Liver (tissue), 9 donors: Measurements from ENCODE around the gene MRC1. TPM values are rescaled to one million over a fixed set of nuclear protein-coding genes. Genes with fewer than 3 reads are reported as not detected.
A peak's percentile ranks its signal among the peaks of the same experiment; 100 is the strongest.

Source experiments
- DNase-seq: peaks from one replicate; pipeline ENCODE4 v3.0.0-alpha.2; 2017; ENCODE audit warnings: low spot score
- H3K27ac ChIP-seq, 2 donors: one replicate each; pipeline ENCODE4 v1.7.0; 2013; ENCODE audit warnings: inconsistent platforms in 2 of 2, low read length in 2 of 2, control low read depth in 1 of 2, low read depth in 1 of 2, mild to moderate bottlenecking in 1 of 2
- H3K27me3 ChIP-seq, 4 donors: one replicate each; pipeline versions ENCODE4 v1.6.1 to v1.7.0; 2013; ENCODE audit warnings: low read length in 3 of 4, inconsistent platforms in 1 of 4, mild to moderate bottlenecking in 1 of 4, moderate library complexity in 1 of 4; ENCODE audit not compliant: control insufficient read depth in 4 of 4, insufficient read depth in 4 of 4
- H3K36me3 ChIP-seq, 4 donors: one replicate each; pipeline versions ENCODE4 v1.6.1 to v1.7.0; 2013; ENCODE audit warnings: low read length in 3 of 4, mild to moderate bottlenecking in 3 of 4, low read depth in 1 of 4, moderate library complexity in 1 of 4; ENCODE audit not compliant: control insufficient read depth in 4 of 4, insufficient read depth in 3 of 4
- H3K4me1 ChIP-seq, 4 donors: one replicate each; pipeline versions ENCODE4 v1.6.1 to v1.7.0; 2013; ENCODE audit warnings: low read length in 3 of 4, mild to moderate bottlenecking in 3 of 4, moderate library complexity in 1 of 4; ENCODE audit not compliant: control insufficient read depth in 4 of 4, insufficient read depth in 4 of 4
- H3K4me3 ChIP-seq, 3 donors: one replicate each; pipeline versions ENCODE4 v1.6.1 to v1.7.0; 2013; ENCODE audit warnings: low read length in 3 of 3, control low read depth in 1 of 3, low read depth in 1 of 3, mild to moderate bottlenecking in 1 of 3
- H3K9ac ChIP-seq, 2 donors: one replicate each; pipeline ENCODE4 v1.7.0; 2013; ENCODE audit warnings: low read length in 2 of 2, mild to moderate bottlenecking in 2 of 2, moderate library complexity in 2 of 2, control low read depth in 1 of 2, low read depth in 1 of 2
- H3K9me3 ChIP-seq, 4 donors: one replicate each; pipeline versions ENCODE4 v1.6.1 to v1.7.0; 2013; ENCODE audit warnings: low read length in 3 of 4; ENCODE audit not compliant: control insufficient read depth in 4 of 4
- EGR1 ChIP-seq, 2 donors: IDR thresholded peaks; 2 replicates each; pipeline ENCODE4 v1.6.1; 2016 to 2018; ENCODE audit warnings: antibody characterized with exemption in 2 of 2, low read depth in 2 of 2
- FOXA1 ChIP-seq: IDR thresholded peaks from 2 replicates; pipeline ENCODE4 v1.6.1; 2016; ENCODE audit warnings: antibody characterized with exemption
- HNF4A ChIP-seq, 2 donors: conservative IDR thresholded peaks; 2 replicates each; pipeline ENCODE4 v1.6.1; 2016; ENCODE audit warnings: antibody characterized with exemption in 2 of 2, mild to moderate bottlenecking in 2 of 2
- HNF4G ChIP-seq: IDR thresholded peaks from 2 replicates; pipeline ENCODE4 v1.6.1; 2016; ENCODE audit warnings: antibody characterized with exemption
- SP1 ChIP-seq: IDR thresholded peaks from 2 replicates; pipeline ENCODE4 v1.6.1; 2018; ENCODE audit warnings: antibody characterized with exemption, mild to moderate bottlenecking
- TAF1 ChIP-seq: conservative IDR thresholded peaks from 2 replicates; pipeline ENCODE4 v1.6.1; 2016; ENCODE audit warnings: antibody characterized with exemption, mild to moderate bottlenecking
- YY1 ChIP-seq: IDR thresholded peaks from 2 replicates; pipeline ENCODE4 v1.6.1; 2016; ENCODE audit warnings: antibody characterized with exemption, mild to moderate bottlenecking
- whole genome bisulfite sequencing: extraction: QIAGEN DNeasy Blood & Tissue Kit; methylation state at CpG from one replicate; pipeline ENCODE4 v1.1.7; 2013; 5-methylcytosine and 5-hydroxymethylcytosine counted together
- polyA plus RNA-seq, 2 donors: library from polyadenylated mRNA; stranded (reverse) in 1 of 2; unstranded in 1 of 2; fragments of 200-250 nt in 1 of 2; fragments of >200 nt in 1 of 2; fragmentation: Nextera tagmentation in 1 of 2; extraction: Ambion mirVana in 1 of 2; gene quantifications; one replicate each; pipeline versions ENCODE4 v1.2.1 to v1.2.3, GENCODE V29; 2013 to 2015
- total RNA-seq, 2 donors: library from RNA; depleted of rRNA; stranded (reverse); fragments of >200 nt; gene quantifications; one replicate each; pipeline ENCODE4 v1.2.3, GENCODE V29; 2014
- TF ChIP-seq, protein P1 (sequence below): IDR thresholded peaks from 2 replicates; pipeline ENCODE4 v1.6.1; 2016; ENCODE audit warnings: antibody characterized with exemption
- TF ChIP-seq, protein P2 (sequence below): IDR thresholded peaks from 2 replicates; pipeline ENCODE4 v1.6.1; 2016; ENCODE audit warnings: antibody characterized with exemption
- TF ChIP-seq, protein P3 (sequence below): IDR thresholded peaks from 2 replicates; pipeline ENCODE4 v1.6.1; 2016; ENCODE audit warnings: antibody characterized with exemption, mild to moderate bottlenecking
- TF ChIP-seq, protein P4 (sequence below): IDR thresholded peaks from 2 replicates; pipeline ENCODE4 v1.6.1; 2016; ENCODE audit warnings: antibody characterized with exemption
- donor health status: healthy.
- donor health status: healthy.
- donor health status: healthy.
- donor health status: healthy.
- donor health status: healthy.

MRC1 gene
- total and polyA plus RNA-seq, 4 donors: 9.2 to 47.0 (median 34.1) TPM

DNA sequence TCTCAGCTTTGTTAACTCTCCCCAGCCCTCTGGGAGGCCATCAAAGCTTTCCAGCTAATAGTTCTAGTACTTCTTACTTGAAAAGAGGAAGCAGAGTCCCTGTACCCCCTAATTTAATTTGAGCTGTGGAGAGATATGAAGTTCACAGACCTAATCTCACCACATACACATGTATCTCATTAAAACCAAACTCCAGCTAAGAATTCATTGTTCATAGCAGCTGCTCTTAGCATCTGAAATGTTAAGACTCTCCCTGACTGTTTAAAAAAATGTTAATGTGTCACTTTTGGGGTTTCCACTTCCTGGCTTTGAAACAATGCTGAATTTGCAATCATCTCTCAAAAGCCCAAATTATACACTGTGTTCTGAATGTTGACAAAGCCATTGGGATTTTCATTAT is 16.2 kb upstream of the MRC1 start:
- Histone ChIP-seq H3K27me3 (peaks cover 0 to 4% (median 0%) of the 10 kb centered on the region in 4 donors), H3K4me1 (no peaks in the 10 kb centered on the region), H3K4me3 (no peak overlapping the region), H3K27ac (no peak overlapping the region), H3K9me3 (peaks cover 0 to 2% (median 0%) of the 10 kb centered on the region in 4 donors), H3K36me3 (no peaks in the 10 kb centered on the region), H3K9ac (no peak overlapping the region)
- TF ChIP-seq, protein P1, sequence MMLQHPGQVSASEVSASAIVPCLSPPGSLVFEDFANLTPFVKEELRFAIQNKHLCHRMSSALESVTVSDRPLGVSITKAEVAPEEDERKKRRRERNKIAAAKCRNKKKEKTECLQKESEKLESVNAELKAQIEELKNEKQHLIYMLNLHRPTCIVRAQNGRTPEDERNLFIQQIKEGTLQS: no peak
- no peak for TF ChIP-seq EGR1 (IDR thresholded peaks at IDR 0.05; ENCODE audit: low read depth in 2 of 2)
- no peak for TF ChIP-seq SP1
- TF ChIP-seq TAF1: no peak
- no peak for TF ChIP-seq HNF4G
- TF ChIP-seq HNF4A (conservative IDR thresholded peaks at IDR 0.05): no peak
- TF ChIP-seq, protein P2, sequence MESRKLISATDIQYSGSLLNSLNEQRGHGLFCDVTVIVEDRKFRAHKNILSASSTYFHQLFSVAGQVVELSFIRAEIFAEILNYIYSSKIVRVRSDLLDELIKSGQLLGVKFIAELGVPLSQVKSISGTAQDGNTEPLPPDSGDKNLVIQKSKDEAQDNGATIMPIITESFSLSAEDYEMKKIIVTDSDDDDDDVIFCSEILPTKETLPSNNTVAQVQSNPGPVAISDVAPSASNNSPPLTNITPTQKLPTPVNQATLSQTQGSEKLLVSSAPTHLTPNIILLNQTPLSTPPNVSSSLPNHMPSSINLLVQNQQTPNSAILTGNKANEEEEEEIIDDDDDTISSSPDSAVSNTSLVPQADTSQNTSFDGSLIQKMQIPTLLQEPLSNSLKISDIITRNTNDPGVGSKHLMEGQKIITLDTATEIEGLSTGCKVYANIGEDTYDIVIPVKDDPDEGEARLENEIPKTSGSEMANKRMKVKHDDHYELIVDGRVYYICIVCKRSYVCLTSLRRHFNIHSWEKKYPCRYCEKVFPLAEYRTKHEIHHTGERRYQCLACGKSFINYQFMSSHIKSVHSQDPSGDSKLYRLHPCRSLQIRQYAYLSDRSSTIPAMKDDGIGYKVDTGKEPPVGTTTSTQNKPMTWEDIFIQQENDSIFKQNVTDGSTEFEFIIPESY: no peak
- TF ChIP-seq, protein P3, sequence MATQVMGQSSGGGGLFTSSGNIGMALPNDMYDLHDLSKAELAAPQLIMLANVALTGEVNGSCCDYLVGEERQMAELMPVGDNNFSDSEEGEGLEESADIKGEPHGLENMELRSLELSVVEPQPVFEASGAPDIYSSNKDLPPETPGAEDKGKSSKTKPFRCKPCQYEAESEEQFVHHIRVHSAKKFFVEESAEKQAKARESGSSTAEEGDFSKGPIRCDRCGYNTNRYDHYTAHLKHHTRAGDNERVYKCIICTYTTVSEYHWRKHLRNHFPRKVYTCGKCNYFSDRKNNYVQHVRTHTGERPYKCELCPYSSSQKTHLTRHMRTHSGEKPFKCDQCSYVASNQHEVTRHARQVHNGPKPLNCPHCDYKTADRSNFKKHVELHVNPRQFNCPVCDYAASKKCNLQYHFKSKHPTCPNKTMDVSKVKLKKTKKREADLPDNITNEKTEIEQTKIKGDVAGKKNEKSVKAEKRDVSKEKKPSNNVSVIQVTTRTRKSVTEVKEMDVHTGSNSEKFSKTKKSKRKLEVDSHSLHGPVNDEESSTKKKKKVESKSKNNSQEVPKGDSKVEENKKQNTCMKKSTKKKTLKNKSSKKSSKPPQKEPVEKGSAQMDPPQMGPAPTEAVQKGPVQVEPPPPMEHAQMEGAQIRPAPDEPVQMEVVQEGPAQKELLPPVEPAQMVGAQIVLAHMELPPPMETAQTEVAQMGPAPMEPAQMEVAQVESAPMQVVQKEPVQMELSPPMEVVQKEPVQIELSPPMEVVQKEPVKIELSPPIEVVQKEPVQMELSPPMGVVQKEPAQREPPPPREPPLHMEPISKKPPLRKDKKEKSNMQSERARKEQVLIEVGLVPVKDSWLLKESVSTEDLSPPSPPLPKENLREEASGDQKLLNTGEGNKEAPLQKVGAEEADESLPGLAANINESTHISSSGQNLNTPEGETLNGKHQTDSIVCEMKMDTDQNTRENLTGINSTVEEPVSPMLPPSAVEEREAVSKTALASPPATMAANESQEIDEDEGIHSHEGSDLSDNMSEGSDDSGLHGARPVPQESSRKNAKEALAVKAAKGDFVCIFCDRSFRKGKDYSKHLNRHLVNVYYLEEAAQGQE: no peak
- DNase-seq: no peak

DNA sequence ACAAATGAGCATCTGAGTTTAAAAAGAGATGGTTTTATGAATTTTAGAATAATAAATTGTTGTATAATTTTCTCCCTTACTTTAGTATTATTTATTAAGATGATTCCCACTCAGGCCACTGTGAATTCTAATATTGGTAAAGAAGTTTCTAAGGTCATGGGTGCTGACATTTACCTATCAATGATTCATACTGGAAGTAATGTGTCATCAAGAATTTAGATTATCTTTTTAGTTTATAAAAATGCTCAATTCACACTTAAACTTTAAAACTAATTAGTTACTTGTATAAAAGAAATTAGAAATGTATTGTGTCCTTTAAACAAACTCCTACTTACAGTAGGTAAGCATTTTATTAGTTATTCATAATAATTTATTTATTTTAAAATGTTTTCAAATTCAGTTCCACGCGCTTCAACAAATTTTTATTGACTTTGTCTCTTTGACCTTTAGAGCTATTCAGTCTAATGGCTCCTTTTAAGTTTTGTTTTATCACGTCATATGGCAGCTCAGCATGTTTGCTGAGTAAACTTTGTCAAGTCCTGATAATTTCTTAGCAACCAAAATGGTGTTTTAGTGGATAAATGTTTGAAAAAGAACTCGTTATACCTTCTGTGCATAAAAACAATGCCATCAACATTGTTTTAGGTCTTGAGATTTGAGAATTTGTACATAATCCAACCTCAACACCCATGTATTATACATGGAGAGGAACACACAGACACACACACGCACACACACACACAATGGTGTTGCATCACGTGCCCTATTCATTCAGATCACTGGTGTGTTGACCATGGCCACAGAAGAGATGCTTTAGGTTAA is 15.1 kb upstream of the MRC1 start:
- no peak for DNase-seq
- no peak overlapping the region for H3K27ac ChIP-seq
- TF ChIP-seq, protein P4, sequence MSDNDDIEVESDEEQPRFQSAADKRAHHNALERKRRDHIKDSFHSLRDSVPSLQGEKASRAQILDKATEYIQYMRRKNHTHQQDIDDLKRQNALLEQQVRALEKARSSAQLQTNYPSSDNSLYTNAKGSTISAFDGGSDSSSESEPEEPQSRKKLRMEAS: no peak
- TF ChIP-seq SP1: no peak
- TF ChIP-seq YY1: peak; percentile 45
- peak; percentile 26 to 43 for TF ChIP-seq HNF4A (conservative IDR thresholded peaks at IDR 0.05)
- TF ChIP-seq, protein P1: no peak
- no peak for TF ChIP-seq HNF4G
- no peak for TF ChIP-seq FOXA1

More for the DNA sequence above, 15.1 kb upstream of the MRC1 start:
- 27% methylated on average over 6 of the region's 6 CpGs for WGBS
- Histone ChIP-seq H3K9ac (no peak overlapping the region), H3K27me3 (peaks cover 0 to 4% (median 0%) of the 10 kb centered on the region in 4 donors), H3K4me1 (no peaks in the 10 kb centered on the region), H3K9me3 (peaks cover 0 to 2% (median 0%) of the 10 kb centered on the region in 4 donors), H3K4me3 (no peak overlapping the region), H3K36me3 (no peaks in the 10 kb centered on the region)
